Measurements from ENCODE around the gene ZNF536.

DNA sequence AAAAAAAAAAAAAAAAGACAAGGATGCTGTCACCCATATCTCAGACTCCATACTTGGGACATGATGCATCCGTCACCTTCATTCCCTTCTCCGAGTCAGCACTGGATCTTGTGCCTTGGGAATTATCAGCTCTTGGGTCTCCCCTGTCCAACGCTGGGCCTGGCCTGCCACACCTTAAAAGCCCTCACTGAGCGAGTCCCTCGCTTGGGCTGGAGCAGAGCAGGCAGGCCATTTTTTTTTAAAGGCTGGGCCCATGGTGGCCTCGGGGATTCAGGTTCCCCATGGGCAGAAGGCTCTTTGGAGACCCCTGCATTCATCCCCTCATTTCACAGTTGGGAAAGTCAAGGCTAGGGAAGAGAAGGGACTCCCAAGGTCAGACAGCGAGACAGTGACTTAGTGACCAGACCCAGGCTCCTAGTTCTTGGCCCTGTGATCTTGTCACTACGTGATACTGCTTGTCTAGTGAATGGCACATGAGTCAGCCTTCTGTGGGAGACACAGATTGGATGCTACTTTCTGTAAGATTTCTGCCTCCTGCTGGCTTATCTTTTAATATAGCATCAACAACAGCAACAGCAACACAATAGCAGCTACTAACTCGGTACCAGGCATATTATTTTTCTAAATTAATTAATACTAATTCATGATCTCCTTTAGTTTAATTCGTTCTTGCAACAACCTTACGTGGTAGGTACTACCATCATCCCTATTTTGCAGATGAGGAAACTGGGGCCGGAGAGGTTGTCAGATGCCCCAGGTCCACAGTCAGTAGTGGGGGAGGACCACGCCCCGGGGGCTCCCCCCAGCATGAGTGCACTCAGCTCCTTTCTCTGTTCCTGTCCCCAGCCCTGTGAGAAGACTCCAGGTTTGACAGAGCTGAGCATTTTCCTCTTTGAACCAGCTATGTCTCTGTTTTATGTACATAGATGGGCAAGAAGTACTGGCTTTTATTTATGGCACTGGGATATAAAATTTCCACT, 27.4 kb upstream of the ZNF536 start:
- TF ChIP-seq CBX1 (IDR thresholded peaks at IDR 0.05; ENCODE audit: low read depth): no peak
- TF ChIP-seq CREM (IDR thresholded peaks at IDR 0.05): no peak
- TF ChIP-seq CREM (CRISPR knock-in tag; IDR thresholded peaks at IDR 0.05): no peak
- TF ChIP-seq ZNF460 (CRISPR knock-in tag; IDR thresholded peaks at IDR 0.05; ENCODE audit: borderline replicate concordance): no peak
- TF ChIP-seq, protein P1, sequence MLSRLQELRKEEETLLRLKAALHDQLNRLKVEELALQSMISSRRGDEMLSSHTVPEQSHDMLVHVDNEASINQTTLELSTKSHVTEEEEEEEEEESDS (CRISPR knock-in tag; IDR thresholded peaks at IDR 0.05; ENCODE audit: borderline replicate concordance): no peak
- no peak for TF ChIP-seq MYNN (CRISPR knock-in tag; IDR thresholded peaks at IDR 0.05; ENCODE audit: low read depth)
- no peak for TF ChIP-seq ZNF670 (CRISPR knock-in tag; IDR thresholded peaks at IDR 0.05; ENCODE audit: borderline replicate concordance)
- TF ChIP-seq NFIC (IDR thresholded peaks at IDR 0.05; ENCODE audit: low read length): no peak
- TF ChIP-seq SMARCC2 (IDR thresholded peaks at IDR 0.05): no peak
- TF ChIP-seq, protein P2, sequence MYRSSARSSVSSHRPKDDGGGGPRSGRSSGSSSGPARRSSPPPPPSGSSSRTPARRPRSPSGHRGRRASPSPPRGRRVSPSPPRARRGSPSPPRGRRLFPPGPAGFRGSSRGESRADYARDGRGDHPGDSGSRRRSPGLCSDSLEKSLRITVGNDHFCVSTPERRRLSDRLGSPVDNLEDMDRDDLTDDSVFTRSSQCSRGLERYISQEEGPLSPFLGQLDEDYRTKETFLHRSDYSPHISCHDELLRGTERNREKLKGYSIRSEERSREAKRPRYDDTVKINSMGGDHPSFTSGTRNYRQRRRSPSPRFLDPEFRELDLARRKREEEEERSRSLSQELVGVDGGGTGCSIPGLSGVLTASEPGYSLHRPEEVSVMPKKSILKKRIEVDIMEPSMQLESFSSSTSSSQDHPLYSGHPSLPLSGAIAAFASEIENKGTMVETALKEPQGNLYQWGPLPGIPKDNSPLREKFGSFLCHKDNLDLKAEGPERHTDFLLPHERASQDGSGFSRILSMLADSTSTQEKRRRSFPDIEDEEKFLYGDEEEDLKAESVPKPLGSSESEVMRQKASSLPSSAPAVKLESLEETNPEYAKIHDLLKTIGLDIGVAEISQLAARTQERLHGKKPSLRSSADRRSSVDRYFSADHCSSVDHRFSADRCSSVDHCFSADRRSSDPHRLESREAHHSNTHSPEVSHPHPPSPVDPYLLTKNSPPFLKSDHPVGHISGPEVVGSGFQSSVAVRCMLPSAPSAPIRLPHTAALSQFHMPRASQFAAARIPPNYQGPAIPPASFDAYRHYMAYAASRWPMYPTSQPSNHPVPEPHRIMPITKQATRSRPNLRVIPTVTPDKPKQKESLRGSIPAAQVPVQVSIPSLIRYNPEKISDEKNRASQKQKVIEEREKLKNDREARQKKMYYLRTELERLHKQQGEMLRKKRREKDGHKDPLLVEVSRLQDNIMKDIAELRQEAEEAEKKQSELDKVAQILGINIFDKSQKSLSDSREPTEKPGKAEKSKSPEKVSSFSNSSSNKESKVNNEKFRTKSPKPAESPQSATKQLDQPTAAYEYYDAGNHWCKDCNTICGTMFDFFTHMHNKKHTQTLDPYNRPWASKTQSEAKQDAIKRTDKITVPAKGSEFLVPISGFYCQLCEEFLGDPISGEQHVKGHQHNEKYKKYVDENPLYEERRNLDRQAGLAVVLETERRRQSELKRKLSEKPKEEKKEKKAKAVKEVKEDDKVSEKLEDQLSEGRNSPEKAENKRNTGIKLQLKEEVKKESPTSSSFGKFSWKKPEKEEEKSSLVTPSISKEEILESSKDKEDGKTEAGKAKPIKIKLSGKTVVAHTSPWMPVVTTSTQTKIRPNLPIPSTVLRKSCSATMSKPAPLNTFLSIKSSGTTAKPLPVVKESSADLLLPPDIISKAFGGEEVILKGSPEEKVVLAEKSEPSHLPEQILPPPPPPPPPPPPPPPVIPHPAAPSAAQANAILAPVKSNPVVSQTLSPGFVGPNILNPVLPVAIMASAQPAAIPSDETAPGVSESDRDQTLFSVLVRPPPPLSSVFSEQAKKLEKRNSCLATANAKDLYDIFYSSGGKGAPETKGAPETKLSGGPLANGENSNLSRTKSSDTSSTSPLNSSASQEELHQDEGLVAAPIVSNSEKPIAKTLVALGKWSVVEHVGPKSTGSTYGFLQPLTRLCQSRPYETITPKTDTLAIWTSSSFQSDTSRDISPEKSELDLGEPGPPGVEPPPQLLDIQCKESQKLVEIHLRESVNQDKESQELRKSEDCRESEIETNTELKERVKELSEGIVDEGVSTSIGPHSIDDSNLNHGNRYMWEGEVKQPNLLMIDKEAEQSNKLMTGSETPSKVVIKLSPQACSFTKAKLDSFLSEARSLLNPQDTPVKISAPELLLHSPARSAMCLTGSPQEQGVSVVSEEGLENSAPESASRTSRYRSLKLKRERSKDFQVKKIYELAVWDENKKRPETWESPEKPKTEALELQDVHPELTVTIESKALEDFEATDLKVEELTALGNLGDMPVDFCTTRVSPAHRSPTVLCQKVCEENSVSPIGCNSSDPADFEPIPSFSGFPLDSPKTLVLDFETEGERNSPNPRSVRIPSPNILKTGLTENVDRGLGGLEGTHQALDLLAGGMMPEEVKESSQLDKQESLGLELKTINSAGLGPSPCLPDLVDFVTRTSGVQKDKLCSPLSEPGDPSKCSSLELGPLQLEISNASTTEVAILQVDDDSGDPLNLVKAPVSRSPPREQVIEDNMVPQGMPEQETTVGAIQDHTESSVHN (CRISPR knock-in tag; IDR thresholded peaks at IDR 0.05): no peak
